ENCODE data around the gene C1GALT1.

- TF ChIP-seq, protein P1, sequence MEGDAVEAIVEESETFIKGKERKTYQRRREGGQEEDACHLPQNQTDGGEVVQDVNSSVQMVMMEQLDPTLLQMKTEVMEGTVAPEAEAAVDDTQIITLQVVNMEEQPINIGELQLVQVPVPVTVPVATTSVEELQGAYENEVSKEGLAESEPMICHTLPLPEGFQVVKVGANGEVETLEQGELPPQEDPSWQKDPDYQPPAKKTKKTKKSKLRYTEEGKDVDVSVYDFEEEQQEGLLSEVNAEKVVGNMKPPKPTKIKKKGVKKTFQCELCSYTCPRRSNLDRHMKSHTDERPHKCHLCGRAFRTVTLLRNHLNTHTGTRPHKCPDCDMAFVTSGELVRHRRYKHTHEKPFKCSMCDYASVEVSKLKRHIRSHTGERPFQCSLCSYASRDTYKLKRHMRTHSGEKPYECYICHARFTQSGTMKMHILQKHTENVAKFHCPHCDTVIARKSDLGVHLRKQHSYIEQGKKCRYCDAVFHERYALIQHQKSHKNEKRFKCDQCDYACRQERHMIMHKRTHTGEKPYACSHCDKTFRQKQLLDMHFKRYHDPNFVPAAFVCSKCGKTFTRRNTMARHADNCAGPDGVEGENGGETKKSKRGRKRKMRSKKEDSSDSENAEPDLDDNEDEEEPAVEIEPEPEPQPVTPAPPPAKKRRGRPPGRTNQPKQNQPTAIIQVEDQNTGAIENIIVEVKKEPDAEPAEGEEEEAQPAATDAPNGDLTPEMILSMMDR (IDR thresholded peaks at IDR 0.05; ENCODE audit: low read depth, low read length): no peak
- no peak for TF ChIP-seq POLR2A (IDR thresholded peaks at IDR 0.05; ENCODE audit: extremely low read depth, insufficient read length)
Observed at GRCh38 chr7:7165372-7165771, 17.0 kb upstream of the C1GALT1 start.

Measured in NB4 (cell line).